WTC11 (cell line): ENCODE measurements around the gene EPC1. TPM values are rescaled to one million over a fixed set of nuclear protein-coding genes. Genes with fewer than 3 reads are reported as not detected.

Experiments used
- ATAC-seq: fragments of 200-7000 bp; cut with Tn5 transposase; 2 replicates; pipeline ENCODE4 v1.10.0; 2021; ENCODE audit warnings: mild to moderate bottlenecking, moderate library complexity
- CTCF ChIA-PET: fragments of 300-600 bp; sonication (Branson Sonifier 250); formaldehyde crosslinking; loops from one replicate; lab custom pipeline; 2021; ENCODE audit warnings: antibody characterized with exemption; lab: Charles Lee
- POLR2A ChIA-PET: fragments of 350-600 bp; sonication (Branson Sonifier 250); formaldehyde crosslinking; loops from one replicate; lab custom pipeline; 2021; ENCODE audit warnings: antibody characterized with exemption; lab: Charles Lee
- DNase-seq: peaks from one replicate; pipeline ENCODE4 v3.0.0; 2021; ENCODE audit warnings: low spot score
- H3K27ac Mint-ChIP-seq: 2 replicates; pipeline ENCODE4 v1.8.0; 2021; ENCODE audit warnings: mixed read lengths
- H3K27me3 Mint-ChIP-seq: 2 replicates; pipeline ENCODE4 v1.8.0; 2021; ENCODE audit warnings: low read depth, mild to moderate bottlenecking, moderate library complexity, mixed read lengths
- H3K36me3 Mint-ChIP-seq: 2 replicates; pipeline ENCODE4 v1.8.0; 2021; ENCODE audit warnings: mixed read lengths
- H3K4me1 Mint-ChIP-seq: 2 replicates; pipeline ENCODE4 v1.8.0; 2022; ENCODE audit warnings: mixed read lengths
- H3K4me3 Mint-ChIP-seq: 2 replicates; pipeline ENCODE4 v1.8.0; 2021; ENCODE audit warnings: mild to moderate bottlenecking, moderate library complexity, mixed read lengths
- H3K9me3 Mint-ChIP-seq: 2 replicates; pipeline ENCODE4 v1.8.0; 2021; ENCODE audit warnings: mixed read lengths
- AFF4 ChIP-seq: sonication (generic); formaldehyde crosslinking; IDR thresholded peaks from 2 replicates; pipeline ENCODE4 v1.8.1; 2023; ENCODE audit warnings: mild to moderate bottlenecking, missing genetic modification reagents, borderline replicate concordance
- ATF3 ChIP-seq: sonication (generic); formaldehyde crosslinking; conservative IDR thresholded peaks from 2 replicates; pipeline ENCODE4 v1.8.1; 2022; ENCODE audit warnings: mild to moderate bottlenecking, missing genetic modification reagents
- ELF4 ChIP-seq: sonication (generic); formaldehyde crosslinking; IDR thresholded peaks from 2 replicates; pipeline ENCODE4 v1.8.1; 2022; ENCODE audit warnings: low read depth, mild to moderate bottlenecking, moderate library complexity, missing genetic modification reagents
- ESRRA ChIP-seq: sonication (generic); formaldehyde crosslinking; IDR thresholded peaks from 2 replicates; pipeline ENCODE4 v1.8.1; 2022; ENCODE audit warnings: mild to moderate bottlenecking, missing genetic modification reagents, borderline replicate concordance
- GTF2I ChIP-seq: fragments of 250-450 bp; sonication (Bioruptor Pico); conservative IDR thresholded peaks from 2 replicates; pipeline ENCODE4 v1.4.0; 2021; ENCODE audit warnings: mild to moderate bottlenecking
- MLX ChIP-seq: sonication (generic); formaldehyde crosslinking; IDR thresholded peaks from 2 replicates; pipeline ENCODE4 v1.8.1; 2023; ENCODE audit warnings: mild to moderate bottlenecking, missing genetic modification reagents, moderate library complexity
- NR1H2 ChIP-seq: sonication (generic); formaldehyde crosslinking; IDR thresholded peaks from 2 replicates; pipeline ENCODE4 v1.9.0; 2021; ENCODE audit warnings: mild to moderate bottlenecking, moderate library complexity, missing genetic modification reagents
- RELA ChIP-seq: sonication (generic); formaldehyde crosslinking; IDR thresholded peaks from 2 replicates; pipeline ENCODE4 v1.8.1; 2022; ENCODE audit warnings: missing genetic modification reagents, mild to moderate bottlenecking, borderline replicate concordance
- SMAD3 ChIP-seq: sonication (generic); formaldehyde crosslinking; IDR thresholded peaks from 2 replicates; pipeline ENCODE4 v1.8.0; 2022; ENCODE audit warnings: missing genetic modification reagents, mild to moderate bottlenecking, borderline replicate concordance
- STAT6 ChIP-seq: sonication (generic); formaldehyde crosslinking; conservative IDR thresholded peaks from 2 replicates; pipeline ENCODE4 v1.8.1; 2023; ENCODE audit warnings: mild to moderate bottlenecking, low read depth, missing genetic modification reagents, moderate library complexity
- ZNF425 ChIP-seq: fragments of 250-450 bp; sonication (Bioruptor Pico); conservative IDR thresholded peaks from 2 replicates; pipeline ENCODE4 v1.9.0; 2021; ENCODE audit warnings: mild to moderate bottlenecking
- ZNF532 ChIP-seq: fragments of 250-450 bp; sonication (Bioruptor Pico); IDR thresholded peaks from 2 replicates; pipeline ENCODE4 v1.9.0; 2021; ENCODE audit warnings: mild to moderate bottlenecking, borderline replicate concordance
- ZSCAN18 ChIP-seq: fragments of 250-450 bp; sonication (Bioruptor Pico); IDR thresholded peaks from 2 replicates; pipeline ENCODE4 v2.1.2; 2022; ENCODE audit warnings: mild to moderate bottlenecking, moderate library complexity
- total RNA-seq: library from RNA; stranded (reverse); gene quantifications from 3 replicates; pipeline ENCODE4 v1.2.3, GENCODE V29; 2021

EPC1 gene
- total RNA-seq, 1 experiment from 2014 or later = 22.5 TPM

- no peak for TF ChIP-seq ZNF532 (CRISPR knock-in tag)
Measured at GRCh38 chr10:32388258-32389027, 41.5 kb upstream of the EPC1 start (continued).

- Mint-ChIP-seq H3K4me1 (peaks cover 6% of the 10 kb centered on the region), H3K27ac (no peak overlapping the region), H3K4me3 (no peak overlapping the region), H3K27me3 (no peaks in the 10 kb centered on the region), H3K36me3 (no peaks in the 10 kb centered on the region), H3K9me3 (no peaks in the 10 kb centered on the region)
- ATAC-seq (no peak), DNase-seq (no peak)
- no peak for TF ChIP-seq ESRRA (CRISPR knock-in tag)
- TF ChIP-seq NR1H2 = no peak
- TF ChIP-seq SMAD3 (CRISPR knock-in tag) = no peak
- POLR2A ChIA-PET = no interaction called here
- CTCF ChIA-PET = no interaction called here
Measured at GRCh38 chr10:32386623-32387260, 39.8 kb upstream of the EPC1 start.

- no peaks in the 10 kb centered on the region for H3K27me3 Mint-ChIP-seq
- H3K27ac Mint-ChIP-seq = peak overlapping the region; percentile 2; the same call in 1 of the 2 replicates
- H3K4me1 Mint-ChIP-seq = peaks cover 6% of the 10 kb centered on the region
- ATAC-seq = no peak
- ChIA-PET POLR2A (no interaction called here), CTCF (no interaction called here)
- H3K4me3 Mint-ChIP-seq = no peak overlapping the region
- no peak for DNase-seq
- H3K36me3 Mint-ChIP-seq = no peaks in the 10 kb centered on the region
- no peaks in the 10 kb centered on the region for H3K9me3 Mint-ChIP-seq
- no peak for TF ChIP-seq RELA (CRISPR knock-in tag)
- no peak for TF ChIP-seq GTF2I (CRISPR knock-in tag)
- no peak for TF ChIP-seq ZSCAN18
- TF ChIP-seq AFF4 (CRISPR knock-in tag) = no peak
- no peak for TF ChIP-seq STAT6
- TF ChIP-seq ELF4 (CRISPR knock-in tag) = no peak
- no peak for TF ChIP-seq ATF3 (CRISPR knock-in tag)
- no peak for TF ChIP-seq ZNF425 (CRISPR knock-in tag)
- no peak for TF ChIP-seq MLX (CRISPR knock-in tag)
Measured at GRCh38 chr10:32384171-32384570, 37.2 kb upstream of the EPC1 start.
